SJSA1 (cell line): ENCODE measurements around the gene ATRAID. TPM values are rescaled to one million over a fixed set of nuclear protein-coding genes. Genes with fewer than 3 reads are reported as not detected.

Experiments
- DNase-seq, 2 experiments: peaks; one replicate each; pipeline ENCODE4 v3.0.0-alpha.2; 2015 to 2020; ENCODE audit warnings: low spot score in 2 of 2, low read depth in 1 of 2
- H3K27ac ChIP-seq: fragments of 250-450 bp; sonication (Bioruptor Pico); 2 replicates; pipeline ENCODE4 v1.5.1; 2020; ENCODE audit warnings: mild to moderate bottlenecking, moderate library complexity
- H3K27me3 ChIP-seq: fragments of 250-450 bp; sonication (Bioruptor Pico); replicated peaks from 2 replicates; pipeline ENCODE4 v1.5.1; 2020; ENCODE audit warnings: mild to moderate bottlenecking, moderate library complexity
- H3K36me3 ChIP-seq: fragments of 250-450 bp; sonication (Bioruptor Pico); 2 replicates; pipeline ENCODE4 v1.5.1; 2020; ENCODE audit warnings: mild to moderate bottlenecking
- H3K4me1 ChIP-seq: fragments of 250-450 bp; sonication (Bioruptor Pico); replicated peaks from 2 replicates; pipeline ENCODE4 v1.6.1; 2021; ENCODE audit warnings: mild to moderate bottlenecking
- H3K4me3 ChIP-seq: fragments of 250-450 bp; sonication (Bioruptor Pico); 2 replicates; pipeline ENCODE4 v1.5.1; 2020; ENCODE audit warnings: mild to moderate bottlenecking
- H3K9me3 ChIP-seq: fragments of 250-450 bp; sonication (Bioruptor Pico); replicated peaks from 2 replicates; pipeline ENCODE4 v1.5.1; 2020; ENCODE audit warnings: mild to moderate bottlenecking
- total RNA-seq: library from RNA; depleted of rRNA; stranded (reverse); fragments of >200 nt; shearing (Covaris generic); gene quantifications from 2 replicates; pipeline ENCODE4 v1.2.3, GENCODE V29; 2014

The ATRAID gene
- total RNA-seq, 1 experiment from 2014 or later, result 153 TPM

GRCh38 chr2:27219091-27219490, 7.2 kb downstream of the ATRAID start:
- Histone ChIP-seq H3K27me3 (no peaks in the 10 kb centered on the region), H3K36me3 (peaks cover 73% of the 10 kb centered on the region)
- no peak for DNase-seq

GRCh38 chr2:27220091-27220490, 8.2 kb downstream of the ATRAID start:
- Histone ChIP-seq H3K4me3 (no peak overlapping the region), H3K27me3 (no peaks in the 10 kb centered on the region), H3K36me3 (peaks cover 80% of the 10 kb centered on the region), H3K4me1 (peaks cover 18% of the 10 kb centered on the region), H3K27ac (no peak overlapping the region), H3K9me3 (no peaks in the 10 kb centered on the region)
- DNase-seq, result no peak

More at GRCh38 chr2:27219091-27219490, 7.2 kb downstream of the ATRAID start:
- no peak overlapping the region for H3K4me3 ChIP-seq
- no peak overlapping the region for H3K27ac ChIP-seq
- H3K4me1 ChIP-seq, result peaks cover 18% of the 10 kb centered on the region
- no peaks in the 10 kb centered on the region for H3K9me3 ChIP-seq

- Histone ChIP-seq H3K27ac (no peak overlapping the region), H3K36me3 (peaks cover 83% of the 10 kb centered on the region), H3K4me1 (peaks cover 18% of the 10 kb centered on the region), H3K9me3 (no peaks in the 10 kb centered on the region), H3K4me3 (no peak overlapping the region), H3K27me3 (no peaks in the 10 kb centered on the region)
- DNase-seq, result no peak
Observed at GRCh38 chr2:27221166-27221565, 9.3 kb downstream of the ATRAID start.

DNA sequence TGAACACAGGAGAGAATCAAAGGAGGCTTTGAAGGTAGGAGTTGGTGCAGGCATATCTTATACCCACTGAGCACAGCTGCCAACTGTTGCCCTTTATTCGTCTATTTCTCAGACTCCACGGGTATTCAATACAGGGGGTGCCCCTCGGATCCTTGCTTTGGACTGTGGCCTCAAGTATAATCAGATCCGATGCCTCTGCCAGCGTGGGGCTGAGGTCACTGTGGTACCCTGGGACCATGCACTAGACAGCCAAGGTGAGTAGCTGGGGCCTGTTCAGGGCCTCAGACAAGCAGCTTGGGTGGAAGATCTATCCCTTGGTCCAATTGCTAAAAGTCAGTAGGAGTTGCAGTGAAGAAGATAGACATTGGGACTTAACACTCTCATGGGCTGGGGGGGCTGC, 10.6 kb downstream of the ATRAID start:
- no peaks in the 10 kb centered on the region for H3K9me3 ChIP-seq
- DNase-seq, result no peak
- no peak overlapping the region for H3K4me3 ChIP-seq
- H3K4me1 ChIP-seq, result peaks cover 9% of the 10 kb centered on the region
- no peaks in the 10 kb centered on the region for H3K27me3 ChIP-seq
- no peak overlapping the region for H3K27ac ChIP-seq
- peaks cover 86% of the 10 kb centered on the region for H3K36me3 ChIP-seq

DNA sequence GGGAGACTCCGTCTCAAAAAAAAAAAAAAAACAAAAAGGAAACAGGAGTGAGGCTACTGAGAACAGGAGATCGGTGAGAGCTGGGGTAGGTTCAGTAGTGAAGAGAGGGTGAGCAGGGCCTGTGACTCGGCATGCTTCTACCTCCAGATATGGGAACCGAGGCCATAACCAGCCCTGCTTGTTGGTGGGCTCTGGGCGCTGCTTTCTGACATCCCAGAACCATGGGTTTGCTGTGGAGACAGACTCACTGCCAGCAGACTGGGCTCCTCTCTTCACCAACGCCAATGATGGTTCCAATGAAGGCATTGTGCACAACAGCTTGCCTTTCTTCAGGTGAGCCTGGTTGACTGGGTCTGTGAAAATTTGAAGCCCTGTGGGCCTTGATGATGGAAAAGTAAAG, 11.6 kb downstream of the ATRAID start:
- H3K4me3 ChIP-seq, result no peak overlapping the region
- H3K27ac ChIP-seq, result no peak overlapping the region
- H3K9me3 ChIP-seq, result no peaks in the 10 kb centered on the region
- no peaks in the 10 kb centered on the region for H3K4me1 ChIP-seq
- peaks cover 86% of the 10 kb centered on the region for H3K36me3 ChIP-seq
- no peaks in the 10 kb centered on the region for H3K27me3 ChIP-seq
- DNase-seq, result no peak

DNA sequence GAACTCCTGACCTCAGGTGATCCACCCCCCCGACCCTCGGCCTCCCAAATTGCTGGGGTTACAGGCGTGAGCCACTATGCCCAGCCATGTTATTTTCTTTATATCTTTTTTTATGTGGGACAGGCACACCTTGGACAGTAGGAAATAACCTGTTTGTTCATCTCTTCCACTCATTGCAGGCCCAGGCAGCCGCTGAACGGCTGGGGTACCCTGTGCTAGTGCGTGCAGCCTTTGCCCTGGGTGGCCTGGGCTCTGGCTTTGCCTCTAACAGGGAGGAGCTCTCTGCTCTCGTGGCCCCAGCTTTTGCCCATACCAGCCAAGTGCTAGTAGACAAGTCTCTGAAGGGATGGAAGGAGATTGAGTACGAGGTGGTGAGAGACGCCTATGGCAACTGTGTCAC, 13.7 kb downstream of the ATRAID start:
- Histone ChIP-seq H3K27ac (no peak overlapping the region), H3K4me1 (no peaks in the 10 kb centered on the region), H3K36me3 (peaks cover 85% of the 10 kb centered on the region), H3K27me3 (no peaks in the 10 kb centered on the region), H3K4me3 (no peak overlapping the region), H3K9me3 (no peaks in the 10 kb centered on the region)
- no peak for DNase-seq

- no peak overlapping the region for H3K27ac ChIP-seq
- DNase-seq, result no peak
- peaks cover 89% of the 10 kb centered on the region for H3K36me3 ChIP-seq
- no peaks in the 10 kb centered on the region for H3K9me3 ChIP-seq
- no peaks in the 10 kb centered on the region for H3K4me1 ChIP-seq
- no peaks in the 10 kb centered on the region for H3K27me3 ChIP-seq
- H3K4me3 ChIP-seq, result no peak overlapping the region
Observed at GRCh38 chr2:27227501-27227900, 15.7 kb downstream of the ATRAID start.

DNA sequence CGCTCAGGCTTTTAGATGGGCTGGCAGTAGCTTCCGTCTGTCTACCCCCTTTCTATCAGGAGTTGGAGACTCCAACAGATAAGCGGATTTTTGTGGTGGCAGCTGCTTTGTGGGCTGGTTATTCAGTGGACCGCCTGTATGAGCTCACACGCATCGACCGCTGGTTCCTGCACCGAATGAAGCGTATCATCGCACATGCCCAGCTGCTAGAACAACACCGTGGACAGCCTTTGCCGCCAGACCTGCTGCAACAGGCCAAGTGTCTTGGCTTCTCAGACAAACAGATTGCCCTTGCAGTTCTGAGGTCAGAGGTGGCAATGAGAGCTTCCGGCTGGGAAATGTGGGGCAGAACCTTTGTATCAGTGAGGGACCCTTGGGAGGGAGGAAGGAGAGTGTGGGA, 20.1 kb downstream of the ATRAID start:
- peaks cover 91% of the 10 kb centered on the region for H3K36me3 ChIP-seq
- no peaks in the 10 kb centered on the region for H3K27me3 ChIP-seq
- no peak overlapping the region for H3K4me3 ChIP-seq
- H3K27ac ChIP-seq, result no peak overlapping the region
- no peaks in the 10 kb centered on the region for H3K9me3 ChIP-seq
- no peaks in the 10 kb centered on the region for H3K4me1 ChIP-seq
- no peak for DNase-seq

GRCh38 chr2:27233341-27233740, 21.5 kb downstream of the ATRAID start:
- Histone ChIP-seq H3K9me3 (no peaks in the 10 kb centered on the region), H3K4me1 (no peaks in the 10 kb centered on the region), H3K27ac (no peak overlapping the region), H3K36me3 (peaks cover 91% of the 10 kb centered on the region), H3K27me3 (no peaks in the 10 kb centered on the region), H3K4me3 (no peak overlapping the region)
- no peak for DNase-seq

DNA sequence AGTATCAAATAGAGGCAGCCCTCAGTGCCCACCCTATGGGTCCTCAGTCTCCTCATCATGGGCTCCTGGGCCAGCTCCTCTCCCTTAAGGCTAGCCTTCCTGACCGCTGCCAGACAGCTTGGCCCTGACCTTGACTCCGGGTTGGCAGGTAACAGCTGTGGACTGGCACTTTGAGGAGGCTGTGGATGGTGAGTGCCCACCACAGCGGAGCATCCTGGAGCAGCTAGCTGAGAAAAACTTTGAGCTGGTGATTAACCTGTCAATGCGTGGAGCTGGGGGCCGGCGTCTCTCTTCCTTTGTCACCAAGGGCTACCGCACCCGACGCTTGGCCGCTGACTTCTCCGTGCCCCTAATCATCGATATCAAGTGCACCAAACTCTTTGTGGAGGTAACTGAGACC, 24.3 kb downstream of the ATRAID start:
- Histone ChIP-seq H3K4me1 (no peaks in the 10 kb centered on the region), H3K4me3 (no peak overlapping the region), H3K27me3 (no peaks in the 10 kb centered on the region), H3K27ac (no peak overlapping the region), H3K36me3 (peaks cover 94% of the 10 kb centered on the region), H3K9me3 (no peaks in the 10 kb centered on the region)
- no peak for DNase-seq

GRCh38 chr2:27236626-27237025, 24.8 kb downstream of the ATRAID start:
- H3K9me3 ChIP-seq, result no peaks in the 10 kb centered on the region
- peaks cover 94% of the 10 kb centered on the region for H3K36me3 ChIP-seq
- H3K27me3 ChIP-seq, result no peaks in the 10 kb centered on the region
- no peak for DNase-seq
- no peak overlapping the region for H3K4me3 ChIP-seq
- H3K27ac ChIP-seq, result no peak overlapping the region
- no peaks in the 10 kb centered on the region for H3K4me1 ChIP-seq

- DNase-seq, result no peak
- Histone ChIP-seq H3K4me3 (no peak overlapping the region), H3K27ac (no peak overlapping the region), H3K27me3 (no peaks in the 10 kb centered on the region), H3K36me3 (peaks cover 94% of the 10 kb centered on the region), H3K9me3 (no peaks in the 10 kb centered on the region), H3K4me1 (no peaks in the 10 kb centered on the region)
Observed at GRCh38 chr2:27237341-27237945, 25.6 kb downstream of the ATRAID start.

- Histone ChIP-seq H3K36me3 (peaks cover 94% of the 10 kb centered on the region), H3K4me1 (no peaks in the 10 kb centered on the region), H3K9me3 (no peaks in the 10 kb centered on the region), H3K4me3 (no peak overlapping the region), H3K27ac (no peak overlapping the region), H3K27me3 (no peaks in the 10 kb centered on the region)
- DNase-seq, result no peak
Observed at GRCh38 chr2:27238976-27239375, 27.1 kb downstream of the ATRAID start.

DNA sequence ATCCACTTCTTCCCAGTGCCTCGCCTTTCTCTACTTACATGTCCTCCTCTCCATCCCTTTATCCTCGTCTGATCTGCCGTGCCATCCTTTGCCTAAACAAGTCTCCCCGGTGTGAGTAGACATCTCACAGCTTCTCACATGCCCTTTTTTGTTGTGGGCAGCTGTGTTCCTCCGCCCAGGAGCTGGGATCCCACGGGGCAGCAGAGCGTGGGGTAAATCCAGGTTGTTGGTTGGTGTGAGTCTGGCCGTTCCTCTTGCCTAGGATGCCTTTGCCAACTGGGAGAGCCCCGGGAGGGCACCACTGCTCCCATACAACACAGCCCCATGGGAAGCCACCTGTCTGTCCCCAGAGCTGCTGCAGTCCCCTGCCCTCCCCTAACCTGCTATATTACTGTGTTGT, 28.6 kb downstream of the ATRAID start:
- H3K4me1 ChIP-seq, result no peaks in the 10 kb centered on the region
- no peaks in the 10 kb centered on the region for H3K9me3 ChIP-seq
- no peak overlapping the region for H3K4me3 ChIP-seq
- H3K36me3 ChIP-seq, result peaks cover 87% of the 10 kb centered on the region
- H3K27ac ChIP-seq, result no peak overlapping the region
- no peak for DNase-seq
- H3K27me3 ChIP-seq, result no peaks in the 10 kb centered on the region
